K562 (cell line): ENCODE data around the gene CHCT1. TPM values are rescaled to one million over a fixed set of nuclear protein-coding genes. Genes with fewer than 3 reads are reported as not detected.

Source experiments
- E2F6 ChIP-seq, 2 experiments: IDR thresholded peaks; 2 replicates each; pipeline ENCODE4 v1.6.1; 2011; ENCODE audit warnings: borderline replicate concordance in 1 of 2, control low read depth in 1 of 2, low read depth in 1 of 2, low read length in 1 of 2, mild to moderate bottlenecking in 1 of 2, mixed read lengths in 1 of 2, moderate library complexity in 1 of 2; ENCODE audit not compliant: insufficient read depth in 1 of 2, insufficient read length in 1 of 2, poor library complexity in 1 of 2, severe bottlenecking in 1 of 2; ENCODE audit errors: extremely low read depth in 1 of 2
- ERF ChIP-seq: fragments of 450-650 bp; formaldehyde crosslinking; IDR thresholded peaks from 2 replicates; pipeline ENCODE4 v1.4.0; 2020; ENCODE audit warnings: mild to moderate bottlenecking, mixed read lengths
- FUS ChIP-seq: fragments of 200-400 bp; formaldehyde crosslinking; optimal IDR thresholded peaks from 2 replicates; pipeline ENCODE3; 2017; ENCODE audit warnings: low read depth, low read length
- GTF2A2 ChIP-seq: IDR thresholded peaks from 2 replicates; pipeline ENCODE4 v1.6.1; 2016; ENCODE audit warnings: mild to moderate bottlenecking, missing genetic modification characterization, missing compliant biosample characterization
- HDAC8 ChIP-seq: fragments of 450-650 bp; IDR thresholded peaks from 2 replicates; pipeline ENCODE4 v1.6.1; 2016; ENCODE audit warnings: mild to moderate bottlenecking, missing genetic modification characterization, moderate library complexity, missing compliant biosample characterization
- MBD1 ChIP-seq: fragments of 250-450 bp; sonication (Bioruptor Pico); IDR thresholded peaks from 2 replicates; pipeline ENCODE4 v1.8.0; 2022; ENCODE audit warnings: inconsistent platforms
- PURB ChIP-seq: sonication (generic); formaldehyde crosslinking; IDR thresholded peaks from 2 replicates; pipeline ENCODE4 v1.9.0; 2021; ENCODE audit warnings: low read depth, mild to moderate bottlenecking, missing genetic modification reagents
- RBBP5 ChIP-seq: fragments of 200-600 bp; sonication (generic); IDR thresholded peaks from 2 replicates; pipeline ENCODE4 v1.6.1; 2012; ENCODE audit warnings: borderline replicate concordance, mild to moderate bottlenecking, low read length, control low read depth, inconsistent platforms; ENCODE audit not compliant: insufficient read depth, poor library complexity, severe bottlenecking
- RERE ChIP-seq: sonication (generic); formaldehyde crosslinking; IDR thresholded peaks from 2 replicates; pipeline ENCODE4 v1.8.0; 2023; ENCODE audit warnings: missing genetic modification reagents, mild to moderate bottlenecking, borderline replicate concordance
- SMAD2 ChIP-seq: fragments of 150-350 bp; IDR thresholded peaks from 2 replicates; pipeline ENCODE4 v1.6.1; 2014; ENCODE audit warnings: low read depth, mild to moderate bottlenecking, low read length
- ZNF12 ChIP-seq: sonication (generic); formaldehyde crosslinking; IDR thresholded peaks from 2 replicates; pipeline ENCODE4 v1.4.0; 2020; ENCODE audit warnings: mild to moderate bottlenecking, missing genetic modification reagents
- ZNF592 ChIP-seq: fragments of 450-650 bp; IDR thresholded peaks from 2 replicates; pipeline ENCODE4 v1.6.1; 2017; ENCODE audit warnings: antibody characterized with exemption, mild to moderate bottlenecking
- polyA plus RNA-seq, 8 experiments: library from polyadenylated mRNA; depleted of rRNA in 4 of 8; stranded (reverse) in 5 of 8; unstranded in 3 of 8; fragments of >200 nt; fragmentation: Nextera tagmentation in 2 of 8; fragmentation: Illumina TruSeq in 1 of 8; extraction: Ambion mirVana in 2 of 8; extraction: Trizol in 1 of 8; gene quantifications; 2 replicates each; pipeline versions ENCODE4 v1.2.1 to v1.2.3, GENCODE V29; 2011 to 2014; ENCODE audit warnings: inconsistent platforms in 1 of 8, missing spikeins in 1 of 8
- total RNA-seq, 7 experiments: library from RNA; depleted of rRNA in 6 of 7; stranded (reverse); fragments of >200 nt in 6 of 7; fragmentation: Illumina TruSeq in 2 of 7; extraction: Trizol in 2 of 7; gene quantifications; 2 replicates each; pipeline versions ENCODE4 v1.2.1 to v1.2.3, GENCODE V29; 2011 to 2021; ENCODE audit warnings: low replicate concordance in 1 of 7

CHCT1 gene
- total and polyA plus RNA-seq, 9 of the 15 experiments (the other 6 are each of a cell fraction or from before 2014, with no cell fraction given) = not detected

GRCh38 chr17:60391471-60392041 lies 30.7 kb upstream of the CHCT1 start (continued):
- no peak for TF ChIP-seq RERE
- TF ChIP-seq MBD1 (CRISPR knock-in tag) = no peak
- TF ChIP-seq RBBP5 = no peak
- no peak for TF ChIP-seq FUS
- TF ChIP-seq SMAD2 = no peak
- no peak for TF ChIP-seq ERF
- TF ChIP-seq PURB (CRISPR knock-in tag) = no peak
- no peak for TF ChIP-seq ZNF592
- TF ChIP-seq ZNF12 = no peak
- TF ChIP-seq HDAC8 (tag) = no peak
- no peak for TF ChIP-seq GTF2A2 (tag)
- peak in 1 of 2 experiments; percentile 18 for TF ChIP-seq E2F6 (IDR thresholded peaks at IDR 0.05; ENCODE audit: borderline replicate concordance in 1 of 2, extremely low read depth in 1 of 2, insufficient read depth in 1 of 2, insufficient read length in 1 of 2, low read depth in 1 of 2, low read length in 1 of 2, poor library complexity in 1 of 2, severe bottlenecking in 1 of 2)
